ENCODE results near the gene ZBTB17. TPM values are rescaled to one million over a fixed set of nuclear protein-coding genes. Genes with fewer than 3 reads are reported as not detected.

The ZBTB17 gene
- total and polyA plus RNA-seq, 12 donors = 16.4 to 54.9 (median 20.8) TPM

Other genes with a start within 250 kb of the ZBTB17 start
- gene SLC25A34, start 239.8 kb downstream of the ZBTB17 start, total RNA-seq = 10 to 100 TPM in 6 of 10 donors, 1 to 10 TPM in 4; 6.0 to 44.9 (median 13.6) TPM
- 10 to 100 TPM in 1 of 2 donors, 1 to 10 TPM in 1; 1.1 to 36.1 TPM for gene SLC25A34, start 239.8 kb downstream of the ZBTB17 start, polyA plus RNA-seq
- not detected for gene TMEM82, start 233.6 kb downstream of the ZBTB17 start, total RNA-seq
- gene TMEM82, start 233.6 kb downstream of the ZBTB17 start, polyA plus RNA-seq = not detected
- 100 to 1,000 TPM in 2 of 10 donors, 10 to 100 TPM in 8; 43.4 to 115 (median 59.9) TPM for gene FBLIM1, start 217.3 kb downstream of the ZBTB17 start, total RNA-seq
- 10 to 100 TPM; 27.0 to 52.9 TPM for gene FBLIM1, start 217.3 kb downstream of the ZBTB17 start, polyA plus RNA-seq
- 1 to 10 TPM; 2.1 to 6.3 (median 3.2) TPM for gene UQCRHL, start 168.5 kb downstream of the ZBTB17 start, total RNA-seq
- gene UQCRHL, start 168.5 kb downstream of the ZBTB17 start, polyA plus RNA-seq = 1 to 10 TPM; 4.5 to 8.6 TPM
- gene SPEN, start 128.4 kb downstream of the ZBTB17 start, total RNA-seq = 10 to 100 TPM; 24.1 to 34.4 (median 28.1) TPM
- 10 to 100 TPM; 11.2 to 12.4 TPM for gene SPEN, start 128.4 kb downstream of the ZBTB17 start, polyA plus RNA-seq
- gene SRARP, start 28.1 kb upstream of the ZBTB17 start, total RNA-seq = under 1 TPM in 5 of 10 donors, not detected in 5; 0.15 to 0.79 (median 0.28) TPM
- gene SRARP, start 28.1 kb upstream of the ZBTB17 start, polyA plus RNA-seq = under 1 TPM; 0.35 to 0.95 TPM
- 1,000 to 10,000 TPM; 4,333 to 6,303 (median 4,923) TPM for gene HSPB7, start 41.9 kb upstream of the ZBTB17 start, total RNA-seq
- 1,000 to 10,000 TPM; 5,521 to 6,425 TPM for gene HSPB7, start 41.9 kb upstream of the ZBTB17 start, polyA plus RNA-seq
- 1 to 10 TPM in 1 of 10 donors, under 1 TPM in 8, not detected in 1; 0.19 to 1.0 (median 0.33) TPM for gene CLCNKA, start 45.9 kb upstream of the ZBTB17 start, total RNA-seq
- under 1 TPM; 0.52 to 0.73 TPM for gene CLCNKA, start 45.9 kb upstream of the ZBTB17 start, polyA plus RNA-seq
- 1 to 10 TPM; 1.2 to 3.4 (median 2.0) TPM for gene CLCNKB, start 67.7 kb upstream of the ZBTB17 start, total RNA-seq
- 1 to 10 TPM in 1 of 2 donors, under 1 TPM in 1; 0.57 to 2.1 TPM for gene CLCNKB, start 67.7 kb upstream of the ZBTB17 start, polyA plus RNA-seq
- gene FAM131C, start 97.5 kb upstream of the ZBTB17 start, total RNA-seq = 10 to 100 TPM in 1 of 10 donors, 1 to 10 TPM in 8, under 1 TPM in 1; 0.72 to 11.8 (median 2.4) TPM
- 1 to 10 TPM in 1 of 2 donors, under 1 TPM in 1; 0.86 to 6.4 TPM for gene FAM131C, start 97.5 kb upstream of the ZBTB17 start, polyA plus RNA-seq
- gene EPHA2, start 180.0 kb upstream of the ZBTB17 start, total RNA-seq = 10 to 100 TPM in 9 of 10 donors, 1 to 10 TPM in 1; 8.3 to 25.1 (median 11.9) TPM
- 1 to 10 TPM; 7.8 to 9.3 TPM for gene EPHA2, start 180.0 kb upstream of the ZBTB17 start, polyA plus RNA-seq
- 1 to 10 TPM in 7 of 10 donors, under 1 TPM in 3; 0.49 to 3.0 (median 1.6) TPM for gene ARHGEF19, start 236.6 kb upstream of the ZBTB17 start, total RNA-seq
- 1 to 10 TPM; 1.9 to 5.4 TPM for gene ARHGEF19, start 236.6 kb upstream of the ZBTB17 start, polyA plus RNA-seq

Measured in heart right ventricle (tissue), 12 donors.